IMR-90 (cell line): ENCODE measurements around the gene TPSD1. TPM values are rescaled to one million over a fixed set of nuclear protein-coding genes. Genes with fewer than 3 reads are reported as not detected.

ENCODE experiments used
- ATAC-seq: fragments of 200-7000 bp; cut with Tn5 transposase; 2 replicates; pipeline ENCODE4 v1.9.1; 2020; ENCODE audit warnings: low read depth, mild to moderate bottlenecking, moderate library complexity
- BruUV-seq: library from RNA; stranded (reverse); fragments of 400-500 nt; replicated peaks from 2 replicates; lab custom pipeline; 2021; lab: Mats Ljungman, UMichigan
- CTCF ChIA-PET: fragments of 300-600 bp; formaldehyde crosslinking; extraction: SDS; loops from one replicate; lab custom pipeline; 2021; ENCODE audit warnings: antibody characterized with exemption; lab: Yijun Ruan, JAX
- POLR2A ChIA-PET: fragments of 300-600 bp; sonication (Branson Sonifier 250); formaldehyde crosslinking; loops from one replicate; lab custom pipeline; 2022; ENCODE audit warnings: antibody characterized with exemption; ENCODE audit not compliant: unreplicated experiment; lab: Charles Lee
- DNase-seq: peaks from one replicate; pipeline ENCODE4 v3.0.0; 2013
- H2AFZ ChIP-seq: replicated peaks from 2 replicates; pipeline ENCODE3; 2013; ENCODE audit warnings: low read length, mild to moderate bottlenecking; ENCODE audit not compliant: poor library complexity
- H2AK5ac ChIP-seq: 2 replicates; pipeline ENCODE4 v1.6.1; 2013; ENCODE audit warnings: low read depth, low read length, inconsistent platforms
- H2AK9ac ChIP-seq: replicated peaks from 2 replicates; pipeline ENCODE3; 2013; ENCODE audit warnings: mild to moderate bottlenecking, low read depth, low read length, moderate library complexity; ENCODE audit not compliant: poor library complexity
- H2BK120ac ChIP-seq: 2 replicates; pipeline ENCODE4 v1.6.1; 2013; ENCODE audit warnings: low read depth, low read length, inconsistent platforms
- H2BK15ac ChIP-seq: 3 replicates; pipeline ENCODE4 v1.6.1; 2013; ENCODE audit warnings: low read depth, low read length, inconsistent platforms
- H2BK20ac ChIP-seq: 2 replicates; pipeline ENCODE4 v1.6.1; 2013; ENCODE audit warnings: low read depth, mild to moderate bottlenecking, inconsistent platforms, low read length, moderate library complexity
- H2BK5ac ChIP-seq: 2 replicates; pipeline ENCODE4 v1.6.1; 2013; ENCODE audit warnings: mild to moderate bottlenecking, low read depth, low read length, inconsistent platforms; ENCODE audit not compliant: poor library complexity, severe bottlenecking
- H3K14ac ChIP-seq: replicated peaks from 2 replicates; pipeline ENCODE4 v1.6.1; 2013; ENCODE audit warnings: low read depth, low read length, inconsistent platforms
- H3K18ac ChIP-seq: 2 replicates; pipeline ENCODE4 v1.6.1; 2013; ENCODE audit warnings: low read depth, low read length, control low read depth
- H3K23ac ChIP-seq: 2 replicates; pipeline ENCODE4 v1.6.1; 2013; ENCODE audit warnings: low read depth, low read length, inconsistent platforms
- H3K27ac ChIP-seq: 2 replicates; pipeline ENCODE4 v1.5.1; 2013; ENCODE audit warnings: mild to moderate bottlenecking, control low read depth, low read length; ENCODE audit not compliant: insufficient read depth
- H3K27me3 ChIP-seq: 2 replicates; pipeline ENCODE4 v1.6.1; 2013; ENCODE audit warnings: low read length; ENCODE audit not compliant: control insufficient read depth, insufficient read depth
- H3K36me3 ChIP-seq: 2 replicates; pipeline ENCODE4 v1.6.1; 2013; ENCODE audit warnings: low read length, mixed read lengths; ENCODE audit not compliant: control insufficient read depth, insufficient read depth
- H3K4ac ChIP-seq: 2 replicates; pipeline ENCODE4 v1.6.1; 2013; ENCODE audit warnings: low read depth, low read length, inconsistent platforms
- H3K4me1 ChIP-seq: 2 replicates; pipeline ENCODE4 v1.6.1; 2013; ENCODE audit warnings: low read length, mixed read lengths; ENCODE audit not compliant: control insufficient read depth, insufficient read depth
- H3K4me2 ChIP-seq: 2 replicates; pipeline ENCODE4 v1.6.1; 2013; ENCODE audit warnings: low read depth, mild to moderate bottlenecking, control low read depth, low read length, moderate library complexity
- H3K4me3 ChIP-seq: 2 replicates; pipeline ENCODE4 v1.5.1; 2013; ENCODE audit warnings: low read depth, mild to moderate bottlenecking, control low read depth, low read length, moderate library complexity; ENCODE audit not compliant: insufficient read depth
- H3K56ac ChIP-seq: 2 replicates; pipeline ENCODE4 v1.6.1; 2013; ENCODE audit warnings: low read length, inconsistent platforms; ENCODE audit not compliant: insufficient read depth; ENCODE audit errors: extremely low read depth
- H3K79me1 ChIP-seq, 2 experiments: 2 replicates each; pipeline ENCODE4 v1.6.1; 2013; ENCODE audit warnings: low read length in 2 of 2, inconsistent platforms in 1 of 2, low read depth in 1 of 2
- H3K9ac ChIP-seq: 2 replicates; pipeline ENCODE4 v1.6.1; 2013; ENCODE audit warnings: low read depth, low read length, control low read depth
- H3K9me1 ChIP-seq: 2 replicates; pipeline ENCODE4 v1.6.1; 2013; ENCODE audit warnings: low read length, inconsistent platforms; ENCODE audit not compliant: insufficient read depth
- H3K9me3 ChIP-seq: 2 replicates; pipeline ENCODE4 v1.6.1; 2013; ENCODE audit warnings: low read length; ENCODE audit not compliant: control insufficient read depth, insufficient read depth
- H4K20me1 ChIP-seq: 2 replicates; pipeline ENCODE4 v1.6.1; 2013; ENCODE audit warnings: low read length, inconsistent platforms; ENCODE audit not compliant: insufficient read depth
- H4K5ac ChIP-seq: 2 replicates; pipeline ENCODE4 v1.6.1; 2013; ENCODE audit warnings: mild to moderate bottlenecking, low read depth, low read length, control low read depth
- H4K8ac ChIP-seq, 2 experiments: 2 replicates each; pipeline ENCODE4 v1.6.1; 2013; ENCODE audit warnings: low read depth in 2 of 2, low read length in 2 of 2, control low read depth in 1 of 2, inconsistent platforms in 1 of 2
- H4K91ac ChIP-seq: 2 replicates; pipeline ENCODE4 v1.6.1; 2013; ENCODE audit warnings: low read depth, low read length, inconsistent platforms; ENCODE audit not compliant: insufficient read depth
- MAZ ChIP-seq: IDR thresholded peaks from 2 replicates; pipeline ENCODE4 v1.6.1; 2012; ENCODE audit warnings: low read depth, mild to moderate bottlenecking, low read length, improper control_type of control experiment, moderate library complexity, borderline replicate concordance
- WGBS, 2 experiments: methylation state at CpG; one replicate each; pipeline versions ENCODE4 v1.1.5 to v1.1.7; 2013; ENCODE audit warnings: missing lambda C conversion rate in 2 of 2; ENCODE audit not compliant: insufficient read length in 1 of 2; ENCODE audit errors: extremely low coverage in 2 of 2; 5-methylcytosine and 5-hydroxymethylcytosine counted together
- dilution Hi-C: fragments of 300-500 bp; cut with HindIII; formaldehyde crosslinking; loops from one replicate; pipeline ENCODE4 v1.14.3; 2018; ENCODE audit warnings: low sequenced_read_pairs; ENCODE audit not compliant: unreplicated experiment
- in situ Hi-C: fragments of 300-500 bp; cut with MboI; formaldehyde crosslinking; loops from 3 replicates; pipeline ENCODE4 v1.14.3; 2019; ENCODE audit warnings: low sequenced_read_pairs, inconsistent platforms, mixed read lengths
- intact Hi-C: fragments of 100-400 bp; cut with micrococcal nuclease; formaldehyde crosslinking; loops from 2 replicates; pipeline ENCODE4 v1.10.0; 2022
- polyA plus RNA-seq, 3 experiments: library from polyadenylated mRNA; depleted of rRNA; stranded (reverse); fragments of >200 nt; gene quantifications; 2 replicates each; pipeline ENCODE4 v1.2.3, GENCODE V29; 2012; ENCODE audit warnings: low replicate concordance in 1 of 3
- total RNA-seq: library from RNA; depleted of rRNA; stranded (reverse); fragments of >200 nt; gene quantifications from 2 replicates; pipeline ENCODE4 v1.2.3, GENCODE V29; 2012
- TF ChIP-seq, protein P1 (sequence below): conservative IDR thresholded peaks from 2 replicates; pipeline ENCODE4 v1.5.1; 2012; ENCODE audit warnings: mild to moderate bottlenecking, low read depth, low read length, improper control_type of control experiment
- TF ChIP-seq, protein P2 (sequence below): fragments of 150-350 bp; IDR thresholded peaks from 2 replicates; pipeline ENCODE4 v1.6.1; 2016; ENCODE audit warnings: low read depth, mild to moderate bottlenecking, low read length, moderate library complexity, borderline replicate concordance

Gene TPSD1
- total and polyA plus RNA-seq, 2 of the 4 experiments (the other 2 are of a cell fraction): not detected

DNA sequence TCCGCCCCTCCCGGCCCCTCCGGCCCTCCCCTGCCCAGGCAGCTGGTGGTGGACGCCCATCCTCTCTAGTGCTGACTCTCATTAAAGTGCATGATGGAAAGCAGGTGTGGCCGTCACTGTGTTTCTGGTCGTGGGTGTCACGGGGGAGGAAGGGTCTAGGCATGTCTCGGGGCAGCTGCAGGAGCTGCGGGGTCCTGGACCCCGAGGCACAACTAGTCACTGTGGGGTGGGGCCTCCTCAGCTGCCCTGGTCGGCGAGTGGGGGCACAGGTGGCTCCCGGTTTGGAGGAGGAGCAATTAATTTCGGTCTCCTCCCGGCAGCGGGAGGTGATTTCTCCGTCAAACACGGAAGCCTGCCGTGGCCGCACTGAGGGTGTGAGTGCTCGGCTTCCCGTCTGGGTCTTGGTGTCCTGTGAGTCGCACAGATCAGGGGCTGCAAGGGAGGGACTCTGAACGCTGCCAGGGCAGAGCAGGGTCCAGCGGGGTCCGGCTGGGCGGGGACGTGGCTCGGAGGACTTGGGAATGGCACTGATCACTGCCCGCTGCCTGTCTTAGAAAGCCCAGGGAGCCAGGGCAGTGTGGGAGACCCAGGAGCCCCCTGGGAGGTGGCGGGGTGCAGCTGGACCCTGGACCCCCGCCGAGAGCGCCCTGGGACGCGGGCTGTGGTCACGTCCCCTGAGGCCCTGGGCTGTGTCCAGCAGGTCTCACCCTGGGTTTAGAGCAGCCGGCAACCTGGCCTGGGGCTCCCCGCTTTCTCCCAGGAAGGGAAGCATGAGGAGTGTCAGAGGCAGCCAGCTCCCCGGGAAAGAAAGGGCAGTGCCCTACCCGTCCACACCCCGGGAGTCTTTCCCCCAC is 3.3 kb downstream of the TPSD1 start:
- H3K18ac ChIP-seq: no peak overlapping the region
- ATAC-seq (no peak; the same call in 1 of the 2 replicates), DNase-seq (no peak)
- dilution Hi-C loops: no loop called here
- no peak overlapping the region for H3K9ac ChIP-seq
- H2AFZ ChIP-seq: peak overlapping the region; percentile 41
- H3K9me1 ChIP-seq: no peaks in the 10 kb centered on the region
- H4K91ac ChIP-seq: no peak overlapping the region
- no TSS peak for BruUV-seq
- peaks cover 38% of the 10 kb centered on the region for H3K27me3 ChIP-seq
- no peak overlapping the region for H4K5ac ChIP-seq
- H2BK120ac ChIP-seq: no peak overlapping the region
- no peak overlapping the region for H3K4me2 ChIP-seq
- H4K8ac ChIP-seq: no peak overlapping the region
- no peak overlapping the region for H3K4me3 ChIP-seq
- ChIA-PET POLR2A (no interaction called here), CTCF (no interaction called here)
- H3K79me1 ChIP-seq: no peaks in the 10 kb centered on the region
- no peaks in the 10 kb centered on the region for H3K36me3 ChIP-seq
- TF ChIP-seq, protein P1, sequence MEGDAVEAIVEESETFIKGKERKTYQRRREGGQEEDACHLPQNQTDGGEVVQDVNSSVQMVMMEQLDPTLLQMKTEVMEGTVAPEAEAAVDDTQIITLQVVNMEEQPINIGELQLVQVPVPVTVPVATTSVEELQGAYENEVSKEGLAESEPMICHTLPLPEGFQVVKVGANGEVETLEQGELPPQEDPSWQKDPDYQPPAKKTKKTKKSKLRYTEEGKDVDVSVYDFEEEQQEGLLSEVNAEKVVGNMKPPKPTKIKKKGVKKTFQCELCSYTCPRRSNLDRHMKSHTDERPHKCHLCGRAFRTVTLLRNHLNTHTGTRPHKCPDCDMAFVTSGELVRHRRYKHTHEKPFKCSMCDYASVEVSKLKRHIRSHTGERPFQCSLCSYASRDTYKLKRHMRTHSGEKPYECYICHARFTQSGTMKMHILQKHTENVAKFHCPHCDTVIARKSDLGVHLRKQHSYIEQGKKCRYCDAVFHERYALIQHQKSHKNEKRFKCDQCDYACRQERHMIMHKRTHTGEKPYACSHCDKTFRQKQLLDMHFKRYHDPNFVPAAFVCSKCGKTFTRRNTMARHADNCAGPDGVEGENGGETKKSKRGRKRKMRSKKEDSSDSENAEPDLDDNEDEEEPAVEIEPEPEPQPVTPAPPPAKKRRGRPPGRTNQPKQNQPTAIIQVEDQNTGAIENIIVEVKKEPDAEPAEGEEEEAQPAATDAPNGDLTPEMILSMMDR: no peak
- TF ChIP-seq MAZ: no peak
- TF ChIP-seq, protein P2, sequence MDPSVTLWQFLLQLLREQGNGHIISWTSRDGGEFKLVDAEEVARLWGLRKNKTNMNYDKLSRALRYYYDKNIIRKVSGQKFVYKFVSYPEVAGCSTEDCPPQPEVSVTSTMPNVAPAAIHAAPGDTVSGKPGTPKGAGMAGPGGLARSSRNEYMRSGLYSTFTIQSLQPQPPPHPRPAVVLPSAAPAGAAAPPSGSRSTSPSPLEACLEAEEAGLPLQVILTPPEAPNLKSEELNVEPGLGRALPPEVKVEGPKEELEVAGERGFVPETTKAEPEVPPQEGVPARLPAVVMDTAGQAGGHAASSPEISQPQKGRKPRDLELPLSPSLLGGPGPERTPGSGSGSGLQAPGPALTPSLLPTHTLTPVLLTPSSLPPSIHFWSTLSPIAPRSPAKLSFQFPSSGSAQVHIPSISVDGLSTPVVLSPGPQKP: no peak
- H3K23ac ChIP-seq: no peak overlapping the region
- no peaks in the 10 kb centered on the region for H3K4me1 ChIP-seq
- no peaks in the 10 kb centered on the region; the same call in 1 of the 2 replicates for H4K20me1 ChIP-seq
- no peak overlapping the region for H3K27ac ChIP-seq
- no peak overlapping the region for H2BK5ac ChIP-seq
- in situ Hi-C loops: no loop called here
- no peak overlapping the region for H3K56ac ChIP-seq
- H2AK9ac ChIP-seq: no peak overlapping the region
- 17% methylated on average over 13 of the region's 42 CpGs; no CpG with 5 or more reads in 1 of the 2 experiments for WGBS, 2 experiments
- H3K9me3 ChIP-seq: no peaks in the 10 kb centered on the region
- H3K4ac ChIP-seq: no peak overlapping the region
- intact Hi-C loops: no loop called here
- H3K14ac ChIP-seq: no peak overlapping the region
- no peak overlapping the region for H2BK20ac ChIP-seq
- no peak overlapping the region for H2BK15ac ChIP-seq
- no peak overlapping the region for H2AK5ac ChIP-seq
